CD4-positive, alpha-beta T cell treated with Interleukin-6 at 100 ng/mL for 8 hours (primary cell): ENCODE results near the gene LRATD1.

Experiments used
- DNase-seq: peaks from one replicate; pipeline ENCODE4 v3.0.0-alpha.2; 2020; ENCODE audit warnings: mixed read lengths, low spot score

LRATD1 gene

GRCh38 chr2:14633461-14634181 is 1.1 kb downstream of the LRATD1 start:
- no peak for DNase-seq

GRCh38 chr2:14634182-14634488 is 1.6 kb downstream of the LRATD1 start:
- no peak for DNase-seq

GRCh38 chr2:14634489-14635390 is 2.2 kb downstream of the LRATD1 start:
- DNase-seq = no peak

- no peak for DNase-seq
Measured at GRCh38 chr2:14635391-14635871, 2.9 kb downstream of the LRATD1 start.

DNA sequence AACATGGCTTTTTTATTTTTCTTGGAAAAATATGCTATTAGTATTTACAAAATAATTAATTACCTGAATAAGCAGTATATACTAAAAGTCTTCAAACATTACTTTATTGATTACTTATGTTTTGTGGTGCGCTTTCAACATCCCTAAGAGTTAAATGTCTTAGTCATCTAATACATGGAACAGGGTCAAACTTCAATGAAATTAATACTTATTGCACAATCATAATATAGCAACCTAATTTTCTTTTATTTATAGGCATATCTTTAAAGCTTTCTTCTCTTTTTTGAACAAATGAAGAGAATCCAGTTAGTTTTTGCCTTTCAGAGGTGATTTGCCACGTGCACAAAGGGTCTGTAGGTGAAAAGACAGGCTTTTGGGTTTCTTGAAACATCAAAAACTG is 6.0 kb downstream of the LRATD1 start:
- DNase-seq = no peak

DNA sequence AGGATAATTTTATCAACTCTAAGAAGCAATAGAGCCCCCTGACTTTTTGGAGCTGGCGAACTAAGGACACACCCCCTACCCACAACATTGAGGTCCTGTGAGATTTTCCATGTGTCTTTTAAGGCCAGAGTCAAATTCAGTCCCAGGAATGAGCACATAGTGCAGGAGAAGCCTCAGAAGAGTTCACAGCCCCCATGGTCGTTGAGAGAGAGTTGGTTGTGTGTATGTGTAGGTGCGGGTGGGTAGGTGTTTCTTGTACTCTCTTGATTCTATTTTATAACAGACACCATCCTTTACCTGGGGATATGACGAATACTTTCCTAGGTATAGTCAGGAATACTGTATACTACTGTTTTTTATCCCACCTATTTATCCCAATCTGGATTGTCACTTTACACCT is 8.6 kb downstream of the LRATD1 start:
- no peak for DNase-seq

- no peak for DNase-seq
Measured at GRCh38 chr2:14642499-14642898, 10.0 kb downstream of the LRATD1 start.

GRCh38 chr2:14647714-14648113 is 15.2 kb downstream of the LRATD1 start:
- DNase-seq = no peak

DNA sequence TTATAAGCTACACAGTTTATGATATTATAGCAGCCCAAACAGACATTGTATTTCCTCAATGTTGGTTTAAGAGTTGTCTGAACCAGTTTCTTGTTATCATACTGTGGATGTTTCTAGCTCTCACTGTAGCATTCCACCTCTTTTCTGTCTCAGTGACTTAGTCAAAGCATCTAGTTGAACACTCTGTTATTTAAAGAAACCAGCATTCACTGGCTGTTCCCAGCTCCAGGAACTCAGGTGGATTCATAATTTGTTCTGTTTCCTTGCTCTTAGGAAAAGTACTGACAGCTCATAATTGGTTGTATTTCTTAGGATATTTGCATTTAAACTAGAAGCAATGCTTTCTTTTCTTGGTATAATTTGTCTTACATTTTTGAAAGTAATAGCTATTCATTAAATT is 17.5 kb downstream of the LRATD1 start:
- DNase-seq = no peak

DNA sequence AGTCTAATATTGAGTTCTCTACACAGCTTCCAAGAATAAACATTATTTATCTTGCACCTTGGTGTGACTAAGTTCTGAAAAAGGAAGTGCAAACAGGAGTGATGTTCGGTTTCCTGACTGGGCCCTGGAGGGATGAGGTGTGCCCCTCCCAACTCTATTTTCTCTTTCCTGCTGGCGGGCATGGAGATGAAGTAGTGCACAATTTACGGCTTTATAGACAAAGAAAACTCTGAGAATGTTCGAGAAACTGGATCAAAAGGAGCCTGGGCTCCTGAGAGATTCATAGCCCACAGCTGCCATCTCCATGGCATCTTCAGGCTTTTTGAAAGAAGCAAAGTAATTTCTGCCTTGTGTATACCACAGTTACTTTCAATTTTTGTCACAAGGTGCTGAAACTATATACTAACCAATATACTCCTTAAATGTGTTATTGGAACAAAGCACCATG is 22.3 kb downstream of the LRATD1 start:
- no peak for DNase-seq

DNA sequence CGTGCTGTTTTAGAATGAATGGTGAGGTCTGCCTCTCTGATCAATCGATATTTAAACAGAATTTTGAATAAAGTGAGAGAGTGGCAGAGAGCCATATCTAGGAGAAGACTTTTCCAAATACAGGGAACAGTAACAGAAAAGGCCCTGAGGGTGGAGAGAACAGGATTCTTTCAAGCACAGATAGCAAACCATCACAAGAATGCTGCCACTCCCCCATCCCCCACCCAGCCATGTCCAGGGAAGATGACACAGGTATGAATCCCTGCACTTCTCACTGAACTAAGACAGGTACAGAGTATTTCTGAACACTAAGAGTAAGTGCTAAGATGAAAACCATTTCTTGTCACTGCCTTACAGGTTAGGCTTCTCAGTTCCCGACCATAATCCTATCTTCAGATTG is 23.6 kb downstream of the LRATD1 start:
- DNase-seq = no peak

- DNase-seq = no peak
Measured at GRCh38 chr2:14661163-14661562, 28.6 kb downstream of the LRATD1 start.

DNA sequence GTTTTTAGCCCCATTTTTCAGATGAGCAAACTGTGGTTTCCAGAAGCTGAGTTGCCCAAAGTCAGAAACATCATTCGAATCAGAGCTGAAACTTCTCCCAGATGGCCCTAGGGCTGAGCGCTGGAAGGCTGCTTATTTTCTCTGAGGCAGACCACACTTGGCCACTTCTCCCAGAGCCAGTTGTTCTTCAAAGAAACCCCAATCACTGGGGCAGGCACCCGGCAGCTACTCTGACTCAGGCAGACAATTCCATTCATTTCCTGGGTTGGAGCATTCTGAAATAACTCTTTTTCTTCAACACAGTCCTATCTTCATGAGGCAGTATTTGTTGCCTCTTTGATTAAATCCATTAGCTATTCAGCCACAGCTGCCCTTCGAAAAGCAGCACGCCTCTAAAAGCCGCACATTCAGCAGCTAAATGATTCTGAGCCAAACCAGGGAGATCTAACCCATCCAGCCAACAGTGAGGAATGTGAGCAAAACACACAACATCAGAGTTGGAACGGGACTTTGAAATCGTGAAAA is 40.9 kb downstream of the LRATD1 start:
- DNase-seq = no peak

DNA sequence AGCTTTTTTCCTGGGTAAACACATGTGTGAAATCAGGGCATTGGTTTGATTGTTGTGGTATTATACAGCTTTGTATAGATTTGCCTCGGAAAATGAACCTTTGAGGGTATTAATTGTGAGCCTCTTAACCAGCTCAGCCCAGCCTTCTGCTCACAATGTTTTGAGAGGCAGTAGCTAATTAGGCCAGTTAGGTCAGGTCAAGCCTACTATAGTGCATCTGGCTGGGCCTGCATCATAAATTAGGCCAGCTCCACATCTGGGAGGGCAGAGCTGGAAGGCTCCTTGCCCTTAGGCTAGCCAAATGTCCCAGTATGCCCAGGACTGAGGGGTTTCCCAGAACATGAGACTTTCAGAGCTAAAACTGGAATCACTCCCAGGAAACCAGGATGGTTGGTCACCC is 43.0 kb downstream of the LRATD1 start:
- DNase-seq = no peak

- no peak for DNase-seq
Measured at GRCh38 chr2:14676371-14676770, 43.9 kb downstream of the LRATD1 start.

- DNase-seq = no peak
Measured at GRCh38 chr2:14677039-14677438, 44.5 kb downstream of the LRATD1 start.

GRCh38 chr2:14678761-14679160 is 46.2 kb downstream of the LRATD1 start:
- DNase-seq = no peak

DNA sequence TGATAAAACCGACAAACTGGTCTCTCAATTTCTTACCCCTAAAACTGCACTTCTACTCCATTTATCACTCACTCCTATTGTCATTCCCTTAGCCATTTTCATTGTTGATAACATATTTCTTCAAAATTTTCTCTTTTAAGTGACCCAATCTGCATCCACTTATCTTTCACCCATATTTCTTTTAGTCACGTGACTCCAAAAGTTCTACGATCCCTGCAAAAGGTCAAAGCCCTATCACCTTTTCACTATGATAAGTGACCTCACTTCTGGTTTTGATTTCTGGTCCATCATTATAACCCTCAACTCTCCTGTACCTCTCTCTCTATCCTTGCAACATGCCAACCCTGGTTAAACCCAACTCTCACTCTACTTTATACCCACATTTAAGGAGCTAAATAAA is 49.1 kb downstream of the LRATD1 start:
- DNase-seq = no peak
